ENCODE results near the gene HPF1.

Gene HPF1

DNA sequence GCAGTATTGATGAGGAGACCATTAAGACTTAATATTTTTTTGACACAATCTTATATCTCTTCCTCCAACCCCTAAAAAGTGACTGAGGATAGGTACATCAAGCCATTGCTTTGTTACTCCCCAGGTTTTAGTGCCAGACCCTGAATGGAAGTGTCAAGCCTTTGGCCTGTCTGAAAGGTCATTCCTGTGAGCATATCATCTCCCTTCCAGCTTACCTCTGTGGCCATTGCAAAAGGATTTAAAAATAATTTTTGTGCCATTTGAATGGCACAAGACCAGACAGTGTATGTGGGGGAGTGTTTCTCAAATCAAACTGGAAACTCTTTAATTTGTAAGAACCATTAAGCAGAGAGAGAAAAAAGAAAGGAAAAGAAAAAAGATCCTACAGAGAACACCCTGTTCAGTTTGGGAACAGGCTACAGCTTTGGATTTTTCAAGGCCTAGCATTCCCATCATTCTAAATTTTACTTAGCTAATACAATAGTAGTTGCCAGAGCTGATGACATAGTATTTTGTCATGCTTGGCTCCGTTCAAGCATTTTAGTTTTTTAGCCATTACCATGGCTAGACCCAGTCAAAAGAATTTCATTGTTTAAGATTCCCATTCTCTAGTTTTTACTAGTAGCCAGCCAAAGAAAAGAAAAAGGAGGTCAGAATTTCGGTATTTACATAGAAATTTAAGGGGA, 49.6 kb downstream of the HPF1 start:
- Histone ChIP-seq H3K9me3 (ENCODE audit: control insufficient read depth, insufficient read depth, low read length) (no peaks in the 10 kb centered on the region), H3K27me3 (ENCODE audit: control insufficient read depth, low read length) (no peaks in the 10 kb centered on the region), H3F3A (ENCODE audit: control insufficient read depth, insufficient read depth) (no peaks in the 10 kb centered on the region), H3K4me1 (ENCODE audit: control insufficient read depth, low read length) (no peaks in the 10 kb centered on the region), H4K20me1 (ENCODE audit: control insufficient read depth, insufficient read depth, low read depth, low read length) (no peaks in the 10 kb centered on the region), H3K79me2 (ENCODE audit: control insufficient read depth, low read length) (no peaks in the 10 kb centered on the region), H3K9me2 (replicated peaks; ENCODE audit: control insufficient read depth, low read length) (no peaks in the 10 kb centered on the region), H3K27ac (ENCODE audit: low read depth, low read length) (no peak overlapping the region), H3K36me3 (ENCODE audit: control insufficient read depth, low read length) (peaks cover 22% of the 10 kb centered on the region), H3K4me2 (ENCODE audit: low read length) (no peak overlapping the region), H3K4me3 (ENCODE audit: low read length) (no peak overlapping the region)
- TF ChIP-seq, protein P1, sequence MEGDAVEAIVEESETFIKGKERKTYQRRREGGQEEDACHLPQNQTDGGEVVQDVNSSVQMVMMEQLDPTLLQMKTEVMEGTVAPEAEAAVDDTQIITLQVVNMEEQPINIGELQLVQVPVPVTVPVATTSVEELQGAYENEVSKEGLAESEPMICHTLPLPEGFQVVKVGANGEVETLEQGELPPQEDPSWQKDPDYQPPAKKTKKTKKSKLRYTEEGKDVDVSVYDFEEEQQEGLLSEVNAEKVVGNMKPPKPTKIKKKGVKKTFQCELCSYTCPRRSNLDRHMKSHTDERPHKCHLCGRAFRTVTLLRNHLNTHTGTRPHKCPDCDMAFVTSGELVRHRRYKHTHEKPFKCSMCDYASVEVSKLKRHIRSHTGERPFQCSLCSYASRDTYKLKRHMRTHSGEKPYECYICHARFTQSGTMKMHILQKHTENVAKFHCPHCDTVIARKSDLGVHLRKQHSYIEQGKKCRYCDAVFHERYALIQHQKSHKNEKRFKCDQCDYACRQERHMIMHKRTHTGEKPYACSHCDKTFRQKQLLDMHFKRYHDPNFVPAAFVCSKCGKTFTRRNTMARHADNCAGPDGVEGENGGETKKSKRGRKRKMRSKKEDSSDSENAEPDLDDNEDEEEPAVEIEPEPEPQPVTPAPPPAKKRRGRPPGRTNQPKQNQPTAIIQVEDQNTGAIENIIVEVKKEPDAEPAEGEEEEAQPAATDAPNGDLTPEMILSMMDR (IDR thresholded peaks at IDR 0.05; ENCODE audit: low read depth, low read length, poor library complexity, severe bottlenecking): no peak
- TF ChIP-seq EZH2phosphoT487 (IDR thresholded peaks at IDR 0.05; ENCODE audit: borderline replicate concordance, low read length): no peak

DNA sequence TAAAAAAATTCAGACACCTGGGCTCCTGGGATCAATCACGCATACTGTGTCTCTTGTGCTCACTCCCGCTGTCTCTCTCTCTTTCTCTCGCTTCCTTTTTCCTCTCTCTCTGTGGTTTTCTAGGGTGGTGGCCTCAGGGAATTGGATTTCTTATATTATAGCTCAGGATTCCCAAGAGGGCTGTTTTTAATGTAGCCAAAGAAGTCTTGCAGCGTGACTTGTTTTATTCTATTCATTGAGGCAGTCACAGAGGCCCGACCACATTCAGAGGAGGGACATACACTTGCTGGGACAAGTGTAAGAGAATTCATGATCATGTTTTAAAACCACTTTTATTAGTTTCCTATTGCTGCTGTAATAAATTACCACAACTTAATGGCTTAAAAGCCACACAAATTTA, 59.4 kb downstream of the HPF1 start:
- no peaks in the 10 kb centered on the region for H3K9me3 ChIP-seq (ENCODE audit: control insufficient read depth, insufficient read depth, low read length)
- H3K4me3 ChIP-seq (ENCODE audit: low read length): no peak overlapping the region
- no peak overlapping the region for H3K4me2 ChIP-seq (ENCODE audit: low read length)
- H3K36me3 ChIP-seq (ENCODE audit: control insufficient read depth, low read length): peaks cover 36% of the 10 kb centered on the region
- H3K79me2 ChIP-seq (ENCODE audit: control insufficient read depth, low read length): no peaks in the 10 kb centered on the region
- no peaks in the 10 kb centered on the region for H3F3A ChIP-seq (ENCODE audit: control insufficient read depth, insufficient read depth)
- no peaks in the 10 kb centered on the region for H3K9me2 ChIP-seq (replicated peaks; ENCODE audit: control insufficient read depth, low read length)
- TF ChIP-seq, protein P1 (IDR thresholded peaks at IDR 0.05; ENCODE audit: low read depth, low read length, poor library complexity, severe bottlenecking): no peak
- no peak for TF ChIP-seq EZH2phosphoT487 (IDR thresholded peaks at IDR 0.05; ENCODE audit: borderline replicate concordance, low read length)
- H3K27me3 ChIP-seq (ENCODE audit: control insufficient read depth, low read length): no peaks in the 10 kb centered on the region
- no peak overlapping the region for H3K27ac ChIP-seq (ENCODE audit: low read depth, low read length)
- no peaks in the 10 kb centered on the region for H3K4me1 ChIP-seq (ENCODE audit: control insufficient read depth, low read length)
- H4K20me1 ChIP-seq (ENCODE audit: control insufficient read depth, insufficient read depth, low read depth, low read length): no peaks in the 10 kb centered on the region

DNA sequence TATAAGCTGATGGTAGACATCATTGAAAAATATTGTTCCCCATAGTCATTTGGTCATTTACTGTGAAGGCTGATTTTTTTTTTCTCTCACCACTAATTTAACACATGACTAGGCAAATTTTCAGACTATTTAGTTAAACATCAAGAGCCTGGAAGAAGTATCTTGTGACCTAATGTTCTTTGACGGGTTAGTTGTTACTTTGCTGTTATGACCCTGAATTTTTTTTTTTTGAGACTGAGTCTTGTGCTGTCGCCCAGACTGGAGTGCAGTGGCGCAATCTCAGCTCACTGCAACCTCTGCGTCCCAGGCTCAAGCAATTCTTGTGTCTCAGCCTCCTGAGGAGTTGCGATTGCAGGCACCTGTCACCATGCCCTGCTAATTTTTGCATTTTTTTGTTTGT, 67.0 kb downstream of the HPF1 start:
- Histone ChIP-seq H3K27ac (ENCODE audit: low read depth, low read length) (no peak overlapping the region), H3K4me1 (ENCODE audit: control insufficient read depth, low read length) (no peaks in the 10 kb centered on the region), H3K36me3 (ENCODE audit: control insufficient read depth, low read length) (peaks cover 30% of the 10 kb centered on the region), H3K79me2 (ENCODE audit: control insufficient read depth, low read length) (no peaks in the 10 kb centered on the region), H3K9me2 (replicated peaks; ENCODE audit: control insufficient read depth, low read length) (no peaks in the 10 kb centered on the region), H3K4me2 (ENCODE audit: low read length) (no peak overlapping the region), H3K9me3 (ENCODE audit: control insufficient read depth, insufficient read depth, low read length) (no peaks in the 10 kb centered on the region), H3F3A (ENCODE audit: control insufficient read depth, insufficient read depth) (no peaks in the 10 kb centered on the region), H3K4me3 (ENCODE audit: low read length) (no peak overlapping the region), H4K20me1 (ENCODE audit: control insufficient read depth, insufficient read depth, low read depth, low read length) (no peaks in the 10 kb centered on the region), H3K27me3 (ENCODE audit: control insufficient read depth, low read length) (no peaks in the 10 kb centered on the region)
- TF ChIP-seq, protein P1 (IDR thresholded peaks at IDR 0.05; ENCODE audit: low read depth, low read length, poor library complexity, severe bottlenecking): no peak
- TF ChIP-seq EZH2phosphoT487 (IDR thresholded peaks at IDR 0.05; ENCODE audit: borderline replicate concordance, low read length): no peak
